AG09319 (cell line): ENCODE measurements around the gene LDLR.

Experiments
- DNase-seq: peaks from one replicate; pipeline ENCODE4 v3.0.0-alpha.2; 2010; ENCODE audit warnings: low read depth; ENCODE audit errors: extremely low read depth
- TF ChIP-seq, protein P1 (sequence below): IDR thresholded peaks from 2 replicates; pipeline ENCODE4 v1.5.1; 2011; ENCODE audit warnings: low read depth, mild to moderate bottlenecking, inconsistent platforms, low read length, moderate library complexity

Gene LDLR

DNA sequence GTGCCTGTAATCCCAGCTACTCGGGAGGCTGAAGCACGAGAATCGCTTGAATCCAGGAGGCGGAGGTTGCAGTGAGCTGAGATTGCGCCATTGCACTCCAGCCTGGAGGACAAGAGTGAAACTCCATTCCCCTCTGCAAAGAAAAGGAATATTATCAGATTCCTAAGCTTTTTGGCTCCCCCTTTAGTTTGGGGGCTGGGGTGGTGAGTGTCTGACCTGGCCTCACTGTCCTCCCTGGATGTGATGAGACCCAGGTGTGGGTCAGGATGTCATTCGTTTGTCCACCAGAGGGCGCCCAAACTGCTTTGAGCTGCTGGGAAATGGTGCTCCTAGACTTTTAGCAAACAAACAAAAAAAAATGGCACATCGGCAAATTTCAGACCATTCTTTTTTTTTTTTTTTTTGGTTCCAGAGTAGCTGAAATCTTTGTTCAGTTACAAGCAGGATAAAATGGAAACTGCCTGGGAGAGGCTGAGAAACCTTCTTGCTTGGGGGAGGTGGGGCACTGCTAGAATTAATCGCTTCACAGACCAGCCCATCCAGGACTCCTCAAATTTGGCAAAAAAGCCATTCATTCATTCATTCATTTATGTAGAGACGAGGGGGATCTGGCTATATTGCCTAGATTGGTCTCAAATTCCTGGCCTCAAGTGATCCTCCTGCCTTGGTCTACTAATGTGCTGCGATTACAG is 36.9 kb downstream of the LDLR start:
- TF ChIP-seq, protein P1, sequence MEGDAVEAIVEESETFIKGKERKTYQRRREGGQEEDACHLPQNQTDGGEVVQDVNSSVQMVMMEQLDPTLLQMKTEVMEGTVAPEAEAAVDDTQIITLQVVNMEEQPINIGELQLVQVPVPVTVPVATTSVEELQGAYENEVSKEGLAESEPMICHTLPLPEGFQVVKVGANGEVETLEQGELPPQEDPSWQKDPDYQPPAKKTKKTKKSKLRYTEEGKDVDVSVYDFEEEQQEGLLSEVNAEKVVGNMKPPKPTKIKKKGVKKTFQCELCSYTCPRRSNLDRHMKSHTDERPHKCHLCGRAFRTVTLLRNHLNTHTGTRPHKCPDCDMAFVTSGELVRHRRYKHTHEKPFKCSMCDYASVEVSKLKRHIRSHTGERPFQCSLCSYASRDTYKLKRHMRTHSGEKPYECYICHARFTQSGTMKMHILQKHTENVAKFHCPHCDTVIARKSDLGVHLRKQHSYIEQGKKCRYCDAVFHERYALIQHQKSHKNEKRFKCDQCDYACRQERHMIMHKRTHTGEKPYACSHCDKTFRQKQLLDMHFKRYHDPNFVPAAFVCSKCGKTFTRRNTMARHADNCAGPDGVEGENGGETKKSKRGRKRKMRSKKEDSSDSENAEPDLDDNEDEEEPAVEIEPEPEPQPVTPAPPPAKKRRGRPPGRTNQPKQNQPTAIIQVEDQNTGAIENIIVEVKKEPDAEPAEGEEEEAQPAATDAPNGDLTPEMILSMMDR: peak; percentile 73
- no peak for DNase-seq

DNA sequence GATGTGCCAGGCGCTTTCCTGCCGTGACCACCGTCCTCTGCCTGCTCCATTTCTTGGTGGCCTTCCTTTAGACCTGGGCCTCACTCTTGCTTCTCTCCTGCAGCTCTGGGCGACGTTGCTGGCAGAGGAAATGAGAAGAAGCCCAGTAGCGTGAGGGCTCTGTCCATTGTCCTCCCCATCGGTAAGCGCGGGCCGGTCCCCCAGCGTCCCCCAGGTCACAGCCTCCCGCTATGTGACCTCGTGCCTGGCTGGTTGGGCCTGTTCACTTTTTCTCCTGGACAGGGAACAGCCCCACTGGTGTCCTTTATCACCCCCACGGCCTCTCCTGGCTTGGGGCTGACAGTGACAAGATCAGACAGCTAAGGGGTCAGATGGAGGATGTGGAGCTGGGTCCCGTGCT is 38.6 kb downstream of the LDLR start:
- DNase-seq: no peak
- TF ChIP-seq, protein P1: no peak

DNA sequence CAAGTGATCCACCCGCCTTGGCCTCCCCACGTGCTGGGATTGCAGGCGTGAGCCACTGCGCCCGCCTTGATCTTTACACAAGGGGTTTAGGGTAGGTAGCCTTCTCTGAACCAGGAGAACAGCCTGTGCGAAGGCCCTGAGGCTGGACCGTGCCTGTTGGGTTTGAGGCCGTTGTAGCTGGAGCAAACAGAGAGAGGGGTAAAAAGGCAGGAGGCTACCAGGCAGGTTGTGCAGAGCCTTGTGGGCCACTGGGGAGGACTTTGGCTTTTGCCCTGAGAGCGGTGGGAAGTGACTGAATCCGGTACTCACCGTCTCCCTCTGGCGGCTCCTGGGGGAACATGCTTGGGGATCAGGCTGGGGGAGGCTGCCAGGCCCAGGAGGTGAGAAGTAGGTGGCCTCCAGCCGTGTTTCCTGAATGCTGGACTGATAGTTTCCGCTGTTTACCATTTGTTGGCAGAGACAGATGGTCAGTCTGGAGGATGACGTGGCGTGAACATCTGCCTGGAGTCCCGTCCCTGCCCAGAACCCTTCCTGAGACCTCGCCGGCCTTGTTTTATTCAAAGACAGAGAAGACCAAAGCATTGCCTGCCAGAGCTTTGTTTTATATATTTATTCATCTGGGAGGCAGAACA is 41.7 kb downstream of the LDLR start:
- TF ChIP-seq, protein P1: peak; percentile 92
- DNase-seq: no peak

DNA sequence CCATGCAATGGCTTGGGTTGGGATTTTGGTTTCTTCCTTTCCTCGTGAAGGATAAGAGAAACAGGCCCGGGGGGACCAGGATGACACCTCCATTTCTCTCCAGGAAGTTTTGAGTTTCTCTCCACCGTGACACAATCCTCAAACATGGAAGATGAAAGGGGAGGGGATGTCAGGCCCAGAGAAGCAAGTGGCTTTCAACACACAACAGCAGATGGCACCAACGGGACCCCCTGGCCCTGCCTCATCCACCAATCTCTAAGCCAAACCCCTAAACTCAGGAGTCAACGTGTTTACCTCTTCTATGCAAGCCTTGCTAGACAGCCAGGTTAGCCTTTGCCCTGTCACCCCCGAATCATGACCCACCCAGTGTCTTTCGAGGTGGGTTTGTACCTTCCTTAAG is 42.2 kb downstream of the LDLR start:
- TF ChIP-seq, protein P1: no peak
- no peak for DNase-seq

DNA sequence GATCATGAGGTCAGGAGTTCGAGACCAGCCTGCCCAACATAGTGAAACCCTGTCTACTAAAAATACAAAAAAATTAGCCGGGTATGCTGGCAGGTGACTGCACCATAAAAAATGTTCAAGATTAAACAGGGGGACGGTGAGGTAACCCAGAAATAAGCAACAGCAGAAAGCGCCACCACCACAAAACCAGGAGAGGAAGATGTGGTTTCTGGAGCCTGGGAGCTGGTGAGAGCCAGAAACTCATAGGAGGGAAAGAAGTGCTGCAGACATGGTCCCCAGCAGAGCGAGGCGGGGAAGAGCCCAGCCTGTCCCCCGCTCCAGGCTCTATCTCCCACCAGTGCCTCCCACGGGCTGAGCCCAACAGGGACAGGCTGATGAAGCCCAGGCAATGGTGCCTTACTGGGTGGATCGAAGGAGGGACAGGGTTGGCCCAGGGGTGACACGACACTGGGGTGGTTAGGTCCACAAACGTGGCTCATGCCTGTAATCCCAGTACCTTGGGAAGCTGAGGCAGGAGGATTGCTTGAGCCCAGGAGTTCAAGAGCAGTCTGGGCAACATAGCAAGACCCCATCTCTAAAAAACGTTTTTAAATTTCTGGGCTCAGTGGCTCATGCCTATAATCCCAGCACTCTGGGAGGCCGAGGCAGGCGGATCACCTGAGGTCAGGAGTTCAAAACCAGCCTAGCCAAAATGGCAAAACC is 47.3 kb downstream of the LDLR start:
- TF ChIP-seq, protein P1: no peak
- no peak for DNase-seq

DNA sequence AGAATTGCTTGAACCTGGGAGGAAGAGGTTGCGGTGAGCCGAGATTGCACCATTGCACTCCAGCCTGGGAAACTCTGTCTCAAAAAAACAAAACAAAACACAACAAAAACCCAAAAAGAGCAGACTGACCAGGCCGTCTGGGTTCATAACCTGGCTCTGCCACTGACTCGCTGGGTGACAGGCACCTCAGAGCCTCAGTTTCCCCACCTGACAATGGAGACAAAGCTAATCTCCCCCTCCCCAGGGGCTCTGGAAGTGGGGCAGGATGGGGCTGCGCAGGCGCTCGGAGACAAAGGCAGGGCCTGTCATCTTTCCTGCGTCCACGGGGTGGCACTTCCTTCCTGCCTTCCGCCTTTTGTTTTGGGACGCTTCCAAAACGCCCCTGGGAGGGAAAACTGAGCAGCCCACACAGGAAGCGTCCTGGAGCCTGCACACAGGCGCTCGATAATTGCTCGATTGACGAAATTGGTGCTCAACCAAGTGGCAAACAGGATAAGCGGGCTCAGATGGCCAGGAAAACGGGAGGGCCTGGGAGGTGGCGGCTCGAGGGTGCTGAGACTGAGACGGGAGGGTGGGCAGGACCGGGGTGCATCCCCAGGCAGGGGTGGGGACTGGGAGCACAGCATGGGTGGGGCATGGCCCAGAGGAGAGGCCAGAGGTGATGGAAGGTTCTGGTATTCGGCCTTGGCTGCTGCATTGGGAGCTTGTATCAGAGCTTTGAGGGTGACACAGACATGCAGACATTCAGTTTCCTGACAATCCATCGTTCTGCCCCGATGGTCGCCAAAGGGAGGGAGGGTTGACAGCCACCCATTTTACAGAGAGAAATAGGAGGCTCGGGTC is 48.5 kb downstream of the LDLR start:
- TF ChIP-seq, protein P1: peak; percentile 82
- DNase-seq: peak; percentile 87
